ENCODE results near the gene SPSB2. TPM values are rescaled to one million over a fixed set of nuclear protein-coding genes. Genes with fewer than 3 reads are reported as not detected.

SPSB2 gene
- total and polyA plus RNA-seq, 7 donors = 4.6 to 17.4 (median 10.5) TPM

- Histone ChIP-seq H3K4me3 (no peak overlapping the region), H3K27me3 (no peaks in the 10 kb centered on the region), H3K36me3 (peaks cover 0 to 50% (median 2%) of the 10 kb centered on the region in 4 donors), H3K27ac (no peak overlapping the region), H3K4me1 (no peaks in the 10 kb centered on the region), H3K9me3 (no peaks in the 10 kb centered on the region)
- DNase-seq = no peak
- WGBS, 2 donors = 92 to 96% methylated on average over 16 of the region's 16 CpGs
- TF ChIP-seq POLR2A (IDR thresholded peaks at IDR 0.05) (no peak), EP300 (IDR thresholded peaks at IDR 0.05) (no peak), POLR2AphosphoS5 (IDR thresholded peaks at IDR 0.05) (no peak), CTCF (IDR thresholded peaks at IDR 0.05) (no peak)
- intact Hi-C loops (cut with DNase I) = no loop called here
These were observed 34.2 kb downstream of the SPSB2 start for GRCh38 chr12:6838854-6839253.

GRCh38 chr12:6837370-6838060 lies 35.6 kb downstream of the SPSB2 start:
- no peak overlapping the region for H3K27ac ChIP-seq
- H3K4me3 ChIP-seq = no peak overlapping the region
- DNase-seq = no peak
- intact Hi-C loops (cut with DNase I) = no loop called here
- H3K4me1 ChIP-seq = peaks cover 0 to 8% (median 4%) of the 10 kb centered on the region in 4 donors
- no peaks in the 10 kb centered on the region for H3K27me3 ChIP-seq
- no peak for TF ChIP-seq CTCF (IDR thresholded peaks at IDR 0.05)
- no peak for TF ChIP-seq EP300 (IDR thresholded peaks at IDR 0.05)
- TF ChIP-seq POLR2AphosphoS5 (IDR thresholded peaks at IDR 0.05) = no peak
- TF ChIP-seq POLR2A (IDR thresholded peaks at IDR 0.05) = no peak
- no peaks in the 10 kb centered on the region for H3K9me3 ChIP-seq
- 91 to 92% methylated on average over 26 of the region's 26 CpGs for WGBS, 2 donors
- peaks cover 0 to 54% (median 2%) of the 10 kb centered on the region in 4 donors for H3K36me3 ChIP-seq

GRCh38 chr12:6836851-6837250 lies 36.3 kb downstream of the SPSB2 start:
- intact Hi-C loops (cut with DNase I) = no loop called here
- Histone ChIP-seq H3K4me1 (peaks cover 0 to 8% (median 4%) of the 10 kb centered on the region in 4 donors), H3K4me3 (no peak overlapping the region), H3K27ac (no peak overlapping the region), H3K9me3 (no peaks in the 10 kb centered on the region), H3K27me3 (no peaks in the 10 kb centered on the region), H3K36me3 (peaks cover 0 to 61% (median 3%) of the 10 kb centered on the region in 4 donors)
- WGBS, 2 donors = 88 to 95% methylated on average over 16 of the region's 16 CpGs
- TF ChIP-seq EP300 (IDR thresholded peaks at IDR 0.05) (no peak), CTCF (IDR thresholded peaks at IDR 0.05) (no peak), POLR2A (IDR thresholded peaks at IDR 0.05) (no peak), POLR2AphosphoS5 (IDR thresholded peaks at IDR 0.05) (no peak)
- DNase-seq = no peak

GRCh38 chr12:6834873-6835272 lies 38.2 kb downstream of the SPSB2 start:
- Histone ChIP-seq H3K9me3 (no peaks in the 10 kb centered on the region), H3K27ac (no peak overlapping the region), H3K4me3 (no peak overlapping the region), H3K27me3 (no peaks in the 10 kb centered on the region), H3K4me1 (peaks cover 0 to 14% (median 5%) of the 10 kb centered on the region in 4 donors), H3K36me3 (peaks cover 0 to 70% (median 9%) of the 10 kb centered on the region in 4 donors)
- intact Hi-C loops (cut with DNase I) = no loop called here
- DNase-seq = no peak
- no peak for TF ChIP-seq POLR2AphosphoS5 (IDR thresholded peaks at IDR 0.05)
- no peak for TF ChIP-seq POLR2A (IDR thresholded peaks at IDR 0.05)
- no peak for TF ChIP-seq EP300 (IDR thresholded peaks at IDR 0.05)
- no peak for TF ChIP-seq CTCF (IDR thresholded peaks at IDR 0.05)
- WGBS, 2 donors = 65 to 82% methylated on average over 5 of the region's 5 CpGs
